ENCODE data around the gene SLC5A1.

GRCh38 chr22:32034275-32034674 is 8.8 kb upstream of the SLC5A1 start:
- no peak for TF ChIP-seq ZNF423 (CRISPR knock-in tag; IDR thresholded peaks at IDR 0.05)
- TF ChIP-seq, protein P1, sequence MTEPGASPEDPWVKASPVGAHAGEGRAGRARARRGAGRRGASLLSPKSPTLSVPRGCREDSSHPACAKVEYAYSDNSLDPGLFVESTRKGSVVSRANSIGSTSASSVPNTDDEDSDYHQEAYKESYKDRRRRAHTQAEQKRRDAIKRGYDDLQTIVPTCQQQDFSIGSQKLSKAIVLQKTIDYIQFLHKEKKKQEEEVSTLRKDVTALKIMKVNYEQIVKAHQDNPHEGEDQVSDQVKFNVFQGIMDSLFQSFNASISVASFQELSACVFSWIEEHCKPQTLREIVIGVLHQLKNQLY (CRISPR knock-in tag; IDR thresholded peaks at IDR 0.05): no peak
- no peak for TF ChIP-seq CTCF (IDR thresholded peaks at IDR 0.05)
- no peak for TF ChIP-seq FOXK1 (CRISPR knock-in tag; IDR thresholded peaks at IDR 0.05)
- no peak for TF ChIP-seq MAX (CRISPR knock-in tag; IDR thresholded peaks at IDR 0.05)

Measured in WTC11 (cell line).